ENCODE measurements around the gene DENND1A.

GRCh38 chr9:123684393-123685149, 245.4 kb downstream of the DENND1A start:
- TF ChIP-seq POLR2A (IDR thresholded peaks at IDR 0.05) = no peak
- TF ChIP-seq CTCF (IDR thresholded peaks at IDR 0.05) = no peak

Data from adrenal gland (tissue), 5 donors.